Liver (tissue), 9 donors: ENCODE data around the gene FMN1. TPM values are rescaled to one million over a fixed set of nuclear protein-coding genes. Genes with fewer than 3 reads are reported as not detected.

Experiments
- DNase-seq: peaks from one replicate; pipeline ENCODE4 v3.0.0-alpha.2; 2017; ENCODE audit warnings: low spot score
- H3K27ac ChIP-seq, 2 donors: one replicate each; pipeline ENCODE4 v1.7.0; 2013; ENCODE audit warnings: inconsistent platforms in 2 of 2, low read length in 2 of 2, control low read depth in 1 of 2, low read depth in 1 of 2, mild to moderate bottlenecking in 1 of 2
- H3K27me3 ChIP-seq, 4 donors: one replicate each; pipeline versions ENCODE4 v1.6.1 to v1.7.0; 2013; ENCODE audit warnings: low read length in 3 of 4, inconsistent platforms in 1 of 4, mild to moderate bottlenecking in 1 of 4, moderate library complexity in 1 of 4; ENCODE audit not compliant: control insufficient read depth in 4 of 4, insufficient read depth in 4 of 4
- H3K36me3 ChIP-seq, 4 donors: one replicate each; pipeline versions ENCODE4 v1.6.1 to v1.7.0; 2013; ENCODE audit warnings: low read length in 3 of 4, mild to moderate bottlenecking in 3 of 4, low read depth in 1 of 4, moderate library complexity in 1 of 4; ENCODE audit not compliant: control insufficient read depth in 4 of 4, insufficient read depth in 3 of 4
- H3K4me1 ChIP-seq, 4 donors: one replicate each; pipeline versions ENCODE4 v1.6.1 to v1.7.0; 2013; ENCODE audit warnings: low read length in 3 of 4, mild to moderate bottlenecking in 3 of 4, moderate library complexity in 1 of 4; ENCODE audit not compliant: control insufficient read depth in 4 of 4, insufficient read depth in 4 of 4
- H3K4me3 ChIP-seq, 3 donors: one replicate each; pipeline versions ENCODE4 v1.6.1 to v1.7.0; 2013; ENCODE audit warnings: low read length in 3 of 3, control low read depth in 1 of 3, low read depth in 1 of 3, mild to moderate bottlenecking in 1 of 3
- H3K9ac ChIP-seq, 2 donors: one replicate each; pipeline ENCODE4 v1.7.0; 2013; ENCODE audit warnings: low read length in 2 of 2, mild to moderate bottlenecking in 2 of 2, moderate library complexity in 2 of 2, control low read depth in 1 of 2, low read depth in 1 of 2
- H3K9me3 ChIP-seq, 4 donors: one replicate each; pipeline versions ENCODE4 v1.6.1 to v1.7.0; 2013; ENCODE audit warnings: low read length in 3 of 4; ENCODE audit not compliant: control insufficient read depth in 4 of 4
- ATF3 ChIP-seq: IDR thresholded peaks from 2 replicates; pipeline ENCODE4 v1.6.1; 2016; ENCODE audit warnings: antibody characterized with exemption
- FOXA1 ChIP-seq: IDR thresholded peaks from 2 replicates; pipeline ENCODE4 v1.6.1; 2016; ENCODE audit warnings: antibody characterized with exemption
- FOXA2 ChIP-seq: IDR thresholded peaks from 2 replicates; pipeline ENCODE4 v1.6.1; 2016; ENCODE audit warnings: antibody characterized with exemption
- GABPA ChIP-seq, 2 donors: IDR thresholded peaks in 1 of 2; conservative IDR thresholded peaks in 1 of 2; 2 replicates each; pipeline ENCODE4 v1.6.1; 2016; ENCODE audit warnings: antibody characterized with exemption in 2 of 2, mild to moderate bottlenecking in 1 of 2, moderate library complexity in 1 of 2
- HNF4A ChIP-seq, 2 donors: conservative IDR thresholded peaks; 2 replicates each; pipeline ENCODE4 v1.6.1; 2016; ENCODE audit warnings: antibody characterized with exemption in 2 of 2, mild to moderate bottlenecking in 2 of 2
- HNF4G ChIP-seq: IDR thresholded peaks from 2 replicates; pipeline ENCODE4 v1.6.1; 2016; ENCODE audit warnings: antibody characterized with exemption
- JUND ChIP-seq, 2 donors: IDR thresholded peaks; 2 replicates each; pipeline ENCODE4 v1.6.1; 2016; ENCODE audit warnings: antibody characterized with exemption in 2 of 2
- MAX ChIP-seq: IDR thresholded peaks from 2 replicates; pipeline ENCODE4 v1.6.1; 2016; ENCODE audit warnings: antibody characterized with exemption
- NR2F2 ChIP-seq: IDR thresholded peaks from 2 replicates; pipeline ENCODE4 v1.6.1; 2016; ENCODE audit warnings: antibody characterized with exemption
- RAD21 ChIP-seq, 2 donors: IDR thresholded peaks; 2 replicates each; pipeline ENCODE4 v1.6.1; 2016; ENCODE audit warnings: antibody characterized with exemption in 2 of 2, mild to moderate bottlenecking in 2 of 2
- RXRA ChIP-seq, 2 donors: IDR thresholded peaks; 2 replicates each; pipeline ENCODE4 v1.6.1; 2017 to 2018; ENCODE audit warnings: antibody characterized with exemption in 2 of 2, mild to moderate bottlenecking in 1 of 2
- SP1 ChIP-seq: IDR thresholded peaks from 2 replicates; pipeline ENCODE4 v1.6.1; 2018; ENCODE audit warnings: antibody characterized with exemption, mild to moderate bottlenecking
- TAF1 ChIP-seq: conservative IDR thresholded peaks from 2 replicates; pipeline ENCODE4 v1.6.1; 2016; ENCODE audit warnings: antibody characterized with exemption, mild to moderate bottlenecking
- YY1 ChIP-seq: IDR thresholded peaks from 2 replicates; pipeline ENCODE4 v1.6.1; 2016; ENCODE audit warnings: antibody characterized with exemption, mild to moderate bottlenecking
- ZBTB33 ChIP-seq: IDR thresholded peaks from 2 replicates; pipeline ENCODE4 v1.6.1; 2016; ENCODE audit warnings: antibody characterized with exemption
- polyA plus RNA-seq, 2 donors: library from polyadenylated mRNA; stranded (reverse) in 1 of 2; unstranded in 1 of 2; fragments of 200-250 nt in 1 of 2; fragments of >200 nt in 1 of 2; fragmentation: Nextera tagmentation in 1 of 2; extraction: Ambion mirVana in 1 of 2; gene quantifications; one replicate each; pipeline versions ENCODE4 v1.2.1 to v1.2.3, GENCODE V29; 2013 to 2015
- total RNA-seq, 2 donors: library from RNA; depleted of rRNA; stranded (reverse); fragments of >200 nt; gene quantifications; one replicate each; pipeline ENCODE4 v1.2.3, GENCODE V29; 2014
- TF ChIP-seq, protein P1 (sequence below): fragments of 150-350 bp; IDR thresholded peaks from 2 replicates; pipeline ENCODE4 v1.5.1; 2017; ENCODE audit warnings: improper control_type of control experiment, low read depth, low read length; ENCODE audit not compliant: missing input control
- TF ChIP-seq, protein P2 (sequence below): IDR thresholded peaks from 2 replicates; pipeline ENCODE4 v1.6.1; 2016; ENCODE audit warnings: antibody characterized with exemption, mild to moderate bottlenecking
- donor health status: healthy.
- donor health status: healthy.
- donor health status: healthy.
- donor health status: healthy.
- donor health status: healthy.

The FMN1 gene
- total and polyA plus RNA-seq, 4 donors: 0.21 to 5.4 (median 0.53) TPM

GRCh38 chr15:32723171-32723948 lies 471.2 kb downstream of the FMN1 start (continued):
- no peak for TF ChIP-seq TAF1

DNA sequence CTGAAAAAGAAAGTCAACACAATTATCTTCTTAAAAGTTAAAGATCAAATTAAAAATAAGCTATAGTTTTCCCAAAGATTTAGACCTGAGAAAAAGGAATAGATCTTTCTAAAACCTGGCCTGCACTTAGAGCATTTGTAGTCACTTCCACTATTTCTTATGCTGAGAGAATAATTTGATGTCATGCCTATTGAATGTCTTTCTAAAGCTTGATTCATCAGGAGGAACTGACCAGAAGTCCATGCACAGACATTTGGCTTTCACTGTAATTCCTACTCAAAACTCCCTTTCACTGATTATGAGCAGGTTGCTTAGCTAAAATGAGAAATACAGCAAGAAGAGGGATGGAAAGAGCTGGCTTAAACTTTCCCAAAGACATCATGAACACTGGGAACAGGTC lies 472.4 kb downstream of the FMN1 start:
- peaks cover 0 to under 1% (median 0%) of the 10 kb centered on the region in 4 donors for H3K9me3 ChIP-seq
- H3K27ac ChIP-seq: no peak overlapping the region
- no peak for TF ChIP-seq ZBTB33
- no peak for TF ChIP-seq MAX
- no peak for TF ChIP-seq RXRA (IDR thresholded peaks at IDR 0.05)
- TF ChIP-seq, protein P1, sequence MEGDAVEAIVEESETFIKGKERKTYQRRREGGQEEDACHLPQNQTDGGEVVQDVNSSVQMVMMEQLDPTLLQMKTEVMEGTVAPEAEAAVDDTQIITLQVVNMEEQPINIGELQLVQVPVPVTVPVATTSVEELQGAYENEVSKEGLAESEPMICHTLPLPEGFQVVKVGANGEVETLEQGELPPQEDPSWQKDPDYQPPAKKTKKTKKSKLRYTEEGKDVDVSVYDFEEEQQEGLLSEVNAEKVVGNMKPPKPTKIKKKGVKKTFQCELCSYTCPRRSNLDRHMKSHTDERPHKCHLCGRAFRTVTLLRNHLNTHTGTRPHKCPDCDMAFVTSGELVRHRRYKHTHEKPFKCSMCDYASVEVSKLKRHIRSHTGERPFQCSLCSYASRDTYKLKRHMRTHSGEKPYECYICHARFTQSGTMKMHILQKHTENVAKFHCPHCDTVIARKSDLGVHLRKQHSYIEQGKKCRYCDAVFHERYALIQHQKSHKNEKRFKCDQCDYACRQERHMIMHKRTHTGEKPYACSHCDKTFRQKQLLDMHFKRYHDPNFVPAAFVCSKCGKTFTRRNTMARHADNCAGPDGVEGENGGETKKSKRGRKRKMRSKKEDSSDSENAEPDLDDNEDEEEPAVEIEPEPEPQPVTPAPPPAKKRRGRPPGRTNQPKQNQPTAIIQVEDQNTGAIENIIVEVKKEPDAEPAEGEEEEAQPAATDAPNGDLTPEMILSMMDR: no peak
- TF ChIP-seq TAF1: no peak
- no peak for TF ChIP-seq ATF3
- TF ChIP-seq JUND (IDR thresholded peaks at IDR 0.05): no peak
- TF ChIP-seq YY1: no peak
- TF ChIP-seq, protein P2, sequence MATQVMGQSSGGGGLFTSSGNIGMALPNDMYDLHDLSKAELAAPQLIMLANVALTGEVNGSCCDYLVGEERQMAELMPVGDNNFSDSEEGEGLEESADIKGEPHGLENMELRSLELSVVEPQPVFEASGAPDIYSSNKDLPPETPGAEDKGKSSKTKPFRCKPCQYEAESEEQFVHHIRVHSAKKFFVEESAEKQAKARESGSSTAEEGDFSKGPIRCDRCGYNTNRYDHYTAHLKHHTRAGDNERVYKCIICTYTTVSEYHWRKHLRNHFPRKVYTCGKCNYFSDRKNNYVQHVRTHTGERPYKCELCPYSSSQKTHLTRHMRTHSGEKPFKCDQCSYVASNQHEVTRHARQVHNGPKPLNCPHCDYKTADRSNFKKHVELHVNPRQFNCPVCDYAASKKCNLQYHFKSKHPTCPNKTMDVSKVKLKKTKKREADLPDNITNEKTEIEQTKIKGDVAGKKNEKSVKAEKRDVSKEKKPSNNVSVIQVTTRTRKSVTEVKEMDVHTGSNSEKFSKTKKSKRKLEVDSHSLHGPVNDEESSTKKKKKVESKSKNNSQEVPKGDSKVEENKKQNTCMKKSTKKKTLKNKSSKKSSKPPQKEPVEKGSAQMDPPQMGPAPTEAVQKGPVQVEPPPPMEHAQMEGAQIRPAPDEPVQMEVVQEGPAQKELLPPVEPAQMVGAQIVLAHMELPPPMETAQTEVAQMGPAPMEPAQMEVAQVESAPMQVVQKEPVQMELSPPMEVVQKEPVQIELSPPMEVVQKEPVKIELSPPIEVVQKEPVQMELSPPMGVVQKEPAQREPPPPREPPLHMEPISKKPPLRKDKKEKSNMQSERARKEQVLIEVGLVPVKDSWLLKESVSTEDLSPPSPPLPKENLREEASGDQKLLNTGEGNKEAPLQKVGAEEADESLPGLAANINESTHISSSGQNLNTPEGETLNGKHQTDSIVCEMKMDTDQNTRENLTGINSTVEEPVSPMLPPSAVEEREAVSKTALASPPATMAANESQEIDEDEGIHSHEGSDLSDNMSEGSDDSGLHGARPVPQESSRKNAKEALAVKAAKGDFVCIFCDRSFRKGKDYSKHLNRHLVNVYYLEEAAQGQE: no peak
- TF ChIP-seq NR2F2: no peak
- no peak for TF ChIP-seq FOXA1
- TF ChIP-seq RAD21 (IDR thresholded peaks at IDR 0.05): no peak
- no peak for TF ChIP-seq HNF4G
- TF ChIP-seq HNF4A (conservative IDR thresholded peaks at IDR 0.05): no peak
- TF ChIP-seq GABPA (IDR thresholded peaks at IDR 0.05 in 1 of 2, conservative IDR thresholded peaks at IDR 0.05 in 1 of 2): no peak
- TF ChIP-seq SP1: no peak
- TF ChIP-seq FOXA2: no peak
- H3K9ac ChIP-seq: no peak overlapping the region
- H3K4me1 ChIP-seq: peaks cover 10 to 26% (median 21%) of the 10 kb centered on the region in 4 donors
- H3K4me3 ChIP-seq: no peak overlapping the region
- no peak for DNase-seq
- H3K27me3 ChIP-seq: peaks cover 0 to 14% (median 0%) of the 10 kb centered on the region in 4 donors
- H3K36me3 ChIP-seq: no peaks in the 10 kb centered on the region
